Measurements from ENCODE around the gene SPOPL.
A peak's percentile ranks its signal among the peaks of the same experiment; 100 is the strongest.
"Not testable (repeated sequence)": the region's sequence is repeated elsewhere in the genome, so short reads cannot be mapped to it uniquely, and the experiment has no call there.

Gene SPOPL

DNA sequence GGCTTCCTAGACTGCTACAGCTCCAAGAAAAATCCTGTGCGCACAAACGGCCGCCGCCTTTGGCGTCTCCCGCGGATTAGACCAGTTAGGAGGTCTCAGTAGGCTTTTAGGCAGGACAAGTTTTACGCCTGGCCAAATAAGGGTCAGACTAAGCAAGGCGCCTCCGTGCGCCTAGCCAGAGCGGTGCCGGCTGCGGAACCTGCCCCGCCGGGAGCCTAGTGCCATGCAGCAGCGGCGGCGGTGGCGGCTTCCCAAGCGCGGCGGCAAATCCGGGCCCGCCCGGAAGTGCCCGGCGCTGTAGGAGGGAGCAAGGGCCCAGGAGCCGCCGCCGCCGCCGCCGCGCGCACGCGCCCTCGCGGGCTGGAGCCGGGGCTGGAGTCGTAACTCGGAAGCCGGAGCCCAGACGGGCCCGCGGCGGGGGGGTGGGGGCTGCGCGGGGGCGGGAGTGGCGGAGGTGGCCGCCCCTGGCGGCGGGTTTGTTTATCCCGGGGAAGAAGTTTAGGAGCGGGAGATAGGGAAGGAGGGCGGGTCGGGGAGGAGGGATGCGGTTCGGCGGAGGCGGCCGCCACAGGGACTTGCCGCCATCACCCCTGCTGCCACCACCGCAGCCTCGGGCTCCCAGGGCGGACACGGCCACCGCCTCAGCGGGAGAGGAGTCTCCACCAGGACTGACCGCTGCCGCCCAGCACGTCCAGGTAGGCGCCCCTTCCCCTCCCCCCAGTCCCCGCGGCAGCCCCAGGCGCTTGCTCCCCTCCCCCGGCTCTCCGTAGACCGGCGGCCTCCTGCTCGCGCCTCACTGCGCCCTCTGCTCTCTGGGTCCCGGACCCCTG lies at the start of gene SPOPL:
SPOPL (plus strand) TSS at position 346 of the 830 bp plus-strand sequence. CDS start 48,447 bp downstream, outside the sequence.
- no peak for TF ChIP-seq GATA1 (IDR thresholded peaks at IDR 0.05; ENCODE audit: low read depth, low read length)
- peak; percentile 85 for TF ChIP-seq POLR2A (IDR thresholded peaks at IDR 0.05; ENCODE audit: low read length)

GRCh38 chr2:138452324-138452723 lies 49.2 kb upstream of the SPOPL start:
- DNase-seq, result no peak
- TF ChIP-seq POLR2A (IDR thresholded peaks at IDR 0.05; ENCODE audit: low read length), result no peak
- TF ChIP-seq GATA1 (IDR thresholded peaks at IDR 0.05; ENCODE audit: low read depth, low read length), result no peak

More for the DNA sequence above, at the start of gene SPOPL:
- peak; percentile 90 to 93 for DNase-seq

DNA sequence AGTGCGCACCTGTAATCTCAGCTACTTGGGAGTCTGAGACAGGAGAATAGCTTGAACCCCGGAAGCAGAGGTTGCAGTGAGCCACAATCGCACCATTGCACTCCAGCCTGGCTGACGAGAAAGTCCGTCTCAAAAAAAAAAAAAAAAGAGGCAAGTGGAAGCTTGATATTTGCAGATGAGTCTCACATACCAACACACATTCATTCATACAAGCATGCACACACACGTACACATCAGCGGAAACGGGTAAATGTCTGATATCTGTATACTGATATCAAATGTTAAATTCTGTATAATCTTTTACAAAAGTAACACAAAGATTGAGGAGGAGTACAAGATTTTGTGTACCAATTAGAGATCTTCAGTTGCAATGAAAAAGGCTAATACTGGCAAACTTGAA lies 47.8 kb upstream of the SPOPL start:
- no peak for TF ChIP-seq GATA1 (IDR thresholded peaks at IDR 0.05; ENCODE audit: low read depth, low read length)
- TF ChIP-seq POLR2A (IDR thresholded peaks at IDR 0.05; ENCODE audit: low read length), result no peak
- no peak for DNase-seq

DNA sequence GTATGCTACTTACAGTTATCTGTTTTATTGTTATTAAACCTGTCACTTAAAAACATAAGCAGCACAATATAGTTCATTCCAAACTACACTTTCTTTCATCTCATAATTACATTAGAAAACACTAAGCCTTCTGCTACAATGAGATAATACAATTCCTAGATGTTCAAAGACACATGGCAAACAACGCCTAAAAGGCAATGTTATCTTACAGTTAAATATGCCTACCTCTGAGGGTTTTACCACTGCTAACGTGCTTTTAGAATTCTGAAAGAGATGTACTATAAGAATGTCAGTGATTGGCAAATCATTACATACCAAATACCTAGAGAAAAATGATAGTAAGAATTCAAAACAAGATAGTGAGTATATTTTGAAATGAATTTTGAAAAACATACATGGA lies 46.8 kb upstream of the SPOPL start:
- TF ChIP-seq GATA1 (IDR thresholded peaks at IDR 0.05; ENCODE audit: low read depth, low read length) (no peak), POLR2A (IDR thresholded peaks at IDR 0.05; ENCODE audit: low read length) (no peak)
- peak; percentile 34 to 80 for DNase-seq

DNA sequence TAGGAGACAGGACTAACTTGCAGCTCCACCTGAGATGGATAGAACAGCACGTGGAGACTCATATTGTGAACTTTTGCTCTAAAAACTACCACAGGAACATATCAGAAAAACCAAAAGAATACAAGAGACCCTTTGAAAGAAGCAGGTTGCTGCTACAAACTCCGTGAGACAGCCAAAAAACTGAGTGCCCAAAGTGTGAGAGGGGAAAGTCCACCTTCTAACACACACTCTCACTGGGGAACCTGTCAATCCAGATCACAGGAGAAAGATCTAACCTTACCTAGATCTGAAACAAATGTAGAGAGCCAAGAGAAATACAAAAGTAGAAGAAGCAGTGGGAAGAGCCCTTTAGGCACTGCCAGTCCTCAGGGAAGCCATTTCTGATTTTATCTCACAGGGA lies 46.3 kb upstream of the SPOPL start:
- TF ChIP-seq POLR2A (IDR thresholded peaks at IDR 0.05; ENCODE audit: low read length) (no peak), GATA1 (IDR thresholded peaks at IDR 0.05; ENCODE audit: low read depth, low read length) (no peak)

DNA sequence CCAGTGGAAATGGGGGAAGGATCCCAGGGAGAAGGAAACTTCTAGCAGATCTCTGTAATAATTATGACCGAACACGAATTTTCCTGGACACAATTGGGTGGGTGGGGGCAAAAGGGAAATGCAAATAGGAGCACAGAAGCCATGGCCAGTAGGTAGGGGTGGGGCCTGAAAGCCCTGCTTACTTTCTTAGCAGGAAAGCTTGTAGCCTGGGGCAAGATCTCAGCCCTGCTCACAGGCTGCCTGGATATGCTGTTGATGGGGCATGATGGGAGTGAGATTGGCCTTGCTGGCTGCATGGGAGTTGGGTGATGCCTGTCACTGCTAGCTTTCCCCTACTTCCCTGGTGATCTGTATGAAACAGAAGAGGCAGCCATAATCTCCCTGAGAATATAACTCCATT lies 45.9 kb upstream of the SPOPL start:
- no peak for DNase-seq
- TF ChIP-seq POLR2A (IDR thresholded peaks at IDR 0.05; ENCODE audit: low read length) (no peak), GATA1 (IDR thresholded peaks at IDR 0.05; ENCODE audit: low read depth, low read length) (no peak)

More for the DNA sequence above, 46.3 kb upstream of the SPOPL start:
- DNase-seq, result no peak

- DNase-seq, result not testable (repeated sequence)
Observed at GRCh38 chr2:138462689-138463088, 38.9 kb upstream of the SPOPL start.

GRCh38 chr2:138468617-138469016 lies 33.0 kb upstream of the SPOPL start:
- DNase-seq, result no peak
- TF ChIP-seq GATA1 (IDR thresholded peaks at IDR 0.05; ENCODE audit: low read depth, low read length), result no peak

DNA sequence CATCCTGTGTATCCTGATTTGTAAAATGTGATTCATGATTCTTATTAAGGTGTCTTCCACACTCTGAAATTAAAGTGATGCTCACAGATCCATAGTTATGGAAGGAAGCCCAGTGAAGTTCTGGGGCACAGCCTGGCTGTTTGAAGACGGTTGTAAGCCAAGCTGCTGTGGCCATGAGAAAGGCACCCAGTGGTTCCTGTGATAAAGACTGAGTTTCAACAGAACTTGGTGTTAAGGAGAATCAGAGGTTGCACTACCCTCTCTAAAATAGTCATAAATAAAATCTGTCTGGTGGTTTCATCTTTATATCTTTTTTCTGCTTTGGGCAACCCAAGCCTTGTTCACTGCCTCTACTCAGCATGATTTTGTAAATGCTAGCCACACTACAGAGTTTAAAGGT lies 32.2 kb upstream of the SPOPL start:
- no peak for DNase-seq
- no peak for TF ChIP-seq GATA1 (IDR thresholded peaks at IDR 0.05; ENCODE audit: low read depth, low read length)
- no peak for TF ChIP-seq POLR2A (IDR thresholded peaks at IDR 0.05; ENCODE audit: low read length)

GRCh38 chr2:138470941-138471340 lies 30.6 kb upstream of the SPOPL start:
- no peak for DNase-seq
- TF ChIP-seq GATA1 (IDR thresholded peaks at IDR 0.05; ENCODE audit: low read depth, low read length), result no peak
- no peak for TF ChIP-seq POLR2A (IDR thresholded peaks at IDR 0.05; ENCODE audit: low read length)

- TF ChIP-seq POLR2A (IDR thresholded peaks at IDR 0.05; ENCODE audit: low read length) (no peak), GATA1 (IDR thresholded peaks at IDR 0.05; ENCODE audit: low read depth, low read length) (no peak)
- no peak for DNase-seq
Observed at GRCh38 chr2:138474100-138474825, 27.3 kb upstream of the SPOPL start.

DNA sequence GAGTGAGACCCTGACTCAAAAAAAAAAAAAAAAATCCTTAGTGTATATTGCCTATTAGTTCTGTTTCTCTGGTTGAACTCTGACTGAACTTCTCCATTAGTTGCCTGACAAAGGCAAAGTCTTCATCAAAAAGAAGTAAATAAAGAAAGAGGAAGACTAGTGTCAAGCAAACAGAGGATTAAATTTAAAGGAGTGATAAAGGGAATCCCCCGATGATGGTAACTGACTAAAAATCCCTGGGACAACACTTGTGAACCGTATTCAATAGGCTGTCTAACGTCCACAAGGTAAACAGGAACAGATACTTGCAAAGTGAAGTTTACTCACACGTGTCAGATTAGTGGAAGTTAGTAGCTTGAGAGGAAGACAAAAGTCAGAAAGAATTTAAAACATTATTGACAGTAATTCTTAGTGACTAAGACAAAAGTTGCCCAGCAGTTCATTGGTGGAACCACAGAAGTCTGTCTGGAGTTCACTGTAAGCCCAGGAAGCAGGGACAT lies 26.2 kb upstream of the SPOPL start:
- no peak for TF ChIP-seq GATA1 (IDR thresholded peaks at IDR 0.05; ENCODE audit: low read depth, low read length)
- TF ChIP-seq POLR2A (IDR thresholded peaks at IDR 0.05; ENCODE audit: low read length), result no peak
- no peak for DNase-seq

- no peak for DNase-seq
- TF ChIP-seq GATA1 (IDR thresholded peaks at IDR 0.05; ENCODE audit: low read depth, low read length) (no peak), POLR2A (IDR thresholded peaks at IDR 0.05; ENCODE audit: low read length) (no peak)
Observed at GRCh38 chr2:138476186-138476585, 25.4 kb upstream of the SPOPL start.

- TF ChIP-seq POLR2A (IDR thresholded peaks at IDR 0.05; ENCODE audit: low read length), result no peak
- TF ChIP-seq GATA1 (IDR thresholded peaks at IDR 0.05; ENCODE audit: low read depth, low read length), result no peak
- peak in 1 of 2 experiments; percentile 3 for DNase-seq
Observed at GRCh38 chr2:138476940-138477339, 24.6 kb upstream of the SPOPL start.

- DNase-seq, result not testable (repeated sequence)
Observed at GRCh38 chr2:138482796-138483195, 18.8 kb upstream of the SPOPL start.

All from erythroblast (primary cell).